Middle frontal gyrus (tissue), 1 donor: ENCODE results near the gene IL19.

Experiments used
- DNase-seq: peaks from one replicate; pipeline ENCODE4 v3.0.0-alpha.2; 2015; ENCODE audit warnings: low spot score; ENCODE audit errors: extremely low spot score

Gene IL19

DNA sequence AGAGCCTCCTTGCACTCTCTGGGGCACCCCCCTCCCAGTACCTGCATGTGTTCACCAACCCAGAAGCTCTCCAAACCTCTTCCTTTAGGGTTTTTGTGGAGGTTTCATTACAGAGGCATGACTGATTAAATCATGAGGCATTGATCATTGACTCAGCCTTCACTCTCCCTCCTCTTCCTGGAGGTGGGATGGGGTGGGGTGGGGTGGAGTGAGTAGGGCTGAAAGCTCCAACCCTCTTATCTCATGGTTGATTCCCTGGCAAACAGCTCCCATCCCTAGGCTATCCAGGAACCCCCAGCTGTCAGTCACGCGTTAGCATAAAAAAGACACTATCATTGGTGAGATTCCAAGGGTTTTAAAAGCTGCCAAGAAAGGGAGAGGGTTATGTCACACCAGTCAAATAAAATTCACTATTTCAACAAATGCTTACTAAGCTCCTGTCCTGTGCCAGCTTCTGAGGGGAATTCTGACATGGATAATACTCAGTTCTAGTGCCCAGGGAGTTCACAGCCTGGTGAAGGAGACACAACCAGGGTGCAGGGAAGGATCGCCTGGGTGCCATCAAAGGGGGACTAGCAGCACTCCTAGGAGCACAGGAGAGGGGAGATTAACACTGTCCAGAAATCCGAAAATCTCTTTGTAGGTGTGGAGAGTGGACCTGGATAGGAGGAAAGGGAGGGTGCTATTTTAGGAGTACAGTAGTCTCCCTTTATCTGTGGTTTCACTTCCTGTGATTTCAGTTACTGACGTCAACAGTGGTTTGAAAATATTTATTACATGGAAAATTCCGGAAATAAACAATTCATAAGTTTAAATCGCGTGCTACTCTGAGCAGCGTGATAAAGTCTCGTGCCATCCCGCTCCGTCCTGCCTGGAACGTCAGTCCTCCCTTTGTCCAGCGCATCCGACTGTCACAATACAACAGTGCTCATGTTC is 119.8 kb downstream of the IL19 start:
- DNase-seq: no peak

DNA sequence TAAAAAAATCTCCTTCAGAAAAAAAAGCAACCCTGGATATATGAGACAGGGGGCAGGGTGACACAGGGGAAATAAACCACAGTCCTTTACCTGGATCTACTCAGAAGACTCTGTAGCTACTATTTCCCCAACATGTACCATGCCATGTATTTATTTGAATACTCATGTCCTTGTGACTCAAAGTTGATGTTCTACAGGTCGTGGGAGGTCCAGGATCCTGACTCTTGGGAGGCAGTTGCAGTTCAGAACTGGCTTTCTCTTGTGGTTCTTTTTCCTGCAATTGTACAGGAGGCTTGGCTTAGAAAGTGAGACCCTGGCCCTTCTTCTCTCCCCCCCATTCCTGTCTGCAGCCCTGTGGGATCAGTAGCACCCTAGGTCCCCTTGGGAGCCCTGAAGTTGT is 120.8 kb downstream of the IL19 start:
- DNase-seq: no peak
